WTC11 (cell line): ENCODE measurements around the gene SMAP1. TPM values are rescaled to one million over a fixed set of nuclear protein-coding genes. Genes with fewer than 3 reads are reported as not detected.

Experiments
- ATAC-seq: fragments of 200-7000 bp; cut with Tn5 transposase; 2 replicates; pipeline ENCODE4 v1.10.0; 2021; ENCODE audit warnings: mild to moderate bottlenecking, moderate library complexity
- CTCF ChIA-PET: fragments of 300-600 bp; sonication (Branson Sonifier 250); formaldehyde crosslinking; loops from one replicate; lab custom pipeline; 2021; ENCODE audit warnings: antibody characterized with exemption; lab: Charles Lee
- POLR2A ChIA-PET: fragments of 350-600 bp; sonication (Branson Sonifier 250); formaldehyde crosslinking; loops from one replicate; lab custom pipeline; 2021; ENCODE audit warnings: antibody characterized with exemption; lab: Charles Lee
- DNase-seq: peaks from one replicate; pipeline ENCODE4 v3.0.0; 2021; ENCODE audit warnings: low spot score
- H3K27ac Mint-ChIP-seq: 2 replicates; pipeline ENCODE4 v1.8.0; 2021; ENCODE audit warnings: mixed read lengths
- H3K27me3 Mint-ChIP-seq: 2 replicates; pipeline ENCODE4 v1.8.0; 2021; ENCODE audit warnings: low read depth, mild to moderate bottlenecking, moderate library complexity, mixed read lengths
- H3K36me3 Mint-ChIP-seq: 2 replicates; pipeline ENCODE4 v1.8.0; 2021; ENCODE audit warnings: mixed read lengths
- H3K4me1 Mint-ChIP-seq: 2 replicates; pipeline ENCODE4 v1.8.0; 2022; ENCODE audit warnings: mixed read lengths
- H3K4me3 Mint-ChIP-seq: 2 replicates; pipeline ENCODE4 v1.8.0; 2021; ENCODE audit warnings: mild to moderate bottlenecking, moderate library complexity, mixed read lengths
- H3K9me3 Mint-ChIP-seq: 2 replicates; pipeline ENCODE4 v1.8.0; 2021; ENCODE audit warnings: mixed read lengths
- ELF4 ChIP-seq: sonication (generic); formaldehyde crosslinking; IDR thresholded peaks from 2 replicates; pipeline ENCODE4 v1.8.1; 2022; ENCODE audit warnings: low read depth, mild to moderate bottlenecking, moderate library complexity, missing genetic modification reagents
- ESRRA ChIP-seq: sonication (generic); formaldehyde crosslinking; IDR thresholded peaks from 2 replicates; pipeline ENCODE4 v1.8.1; 2022; ENCODE audit warnings: mild to moderate bottlenecking, missing genetic modification reagents, borderline replicate concordance
- ETV6 ChIP-seq: sonication (generic); formaldehyde crosslinking; IDR thresholded peaks from 2 replicates; pipeline ENCODE4 v1.8.1; 2022; ENCODE audit warnings: mild to moderate bottlenecking, missing genetic modification reagents
- NFATC4 ChIP-seq: fragments of 250-450 bp; sonication (Bioruptor Pico); IDR thresholded peaks from 2 replicates; pipeline ENCODE4 v1.9.0; 2021; ENCODE audit warnings: mild to moderate bottlenecking
- SMAD3 ChIP-seq: sonication (generic); formaldehyde crosslinking; IDR thresholded peaks from 2 replicates; pipeline ENCODE4 v1.8.0; 2022; ENCODE audit warnings: missing genetic modification reagents, mild to moderate bottlenecking, borderline replicate concordance
- TCF7 ChIP-seq: sonication (generic); formaldehyde crosslinking; IDR thresholded peaks from 2 replicates; pipeline ENCODE4 v1.8.0; 2022; ENCODE audit warnings: mild to moderate bottlenecking, low read depth, missing genetic modification reagents, moderate library complexity
- TP53 ChIP-seq: sonication (generic); formaldehyde crosslinking; IDR thresholded peaks from 2 replicates; pipeline ENCODE4 v1.8.1; 2023; ENCODE audit warnings: mild to moderate bottlenecking, missing genetic modification reagents
- ZNF263 ChIP-seq: sonication (generic); formaldehyde crosslinking; IDR thresholded peaks from 2 replicates; pipeline ENCODE4 v1.8.1; 2022; ENCODE audit warnings: low read depth, mild to moderate bottlenecking, moderate library complexity, missing genetic modification reagents
- total RNA-seq: library from RNA; stranded (reverse); gene quantifications from 3 replicates; pipeline ENCODE4 v1.2.3, GENCODE V29; 2021
- TF ChIP-seq, protein P1 (sequence below): sonication (generic); formaldehyde crosslinking; IDR thresholded peaks from 2 replicates; pipeline ENCODE4 v1.8.0; 2023; ENCODE audit warnings: missing genetic modification reagents
- TF ChIP-seq, protein P2 (sequence below): sonication (generic); formaldehyde crosslinking; IDR thresholded peaks from 2 replicates; pipeline ENCODE4 v1.8.1; 2022; ENCODE audit warnings: low read depth, mild to moderate bottlenecking, moderate library complexity, missing genetic modification reagents, borderline replicate concordance
- TF ChIP-seq, protein P3 (sequence below): sonication (generic); formaldehyde crosslinking; IDR thresholded peaks from 2 replicates; pipeline ENCODE4 v1.8.1; 2022; ENCODE audit warnings: mild to moderate bottlenecking, moderate library complexity, missing genetic modification reagents
- TF ChIP-seq, protein P4 (sequence below): sonication (generic); formaldehyde crosslinking; IDR thresholded peaks from 2 replicates; pipeline ENCODE4 v1.8.1; 2023; ENCODE audit warnings: mild to moderate bottlenecking, moderate library complexity, missing genetic modification reagents
- TF ChIP-seq, protein P5 (sequence below): sonication (generic); formaldehyde crosslinking; IDR thresholded peaks from 2 replicates; pipeline ENCODE4 v1.8.1; 2022; ENCODE audit warnings: low read depth, missing genetic modification reagents, borderline replicate concordance
- TF ChIP-seq, protein P6 (sequence below): fragments of 250-450 bp; sonication (Bioruptor Pico); IDR thresholded peaks from 2 replicates; pipeline ENCODE4 v1.9.0; 2021; ENCODE audit warnings: mild to moderate bottlenecking, borderline replicate concordance
- TF ChIP-seq, protein P7 (sequence below): sonication (generic); formaldehyde crosslinking; IDR thresholded peaks from 2 replicates; pipeline ENCODE4 v1.8.1; 2023; ENCODE audit warnings: mild to moderate bottlenecking, missing genetic modification reagents, borderline replicate concordance
- TF ChIP-seq, protein P8 (sequence below): sonication (generic); formaldehyde crosslinking; IDR thresholded peaks from 2 replicates; pipeline ENCODE4 v1.8.0; 2023; ENCODE audit warnings: missing genetic modification reagents, mild to moderate bottlenecking, borderline replicate concordance

SMAP1 gene
- total RNA-seq, 1 experiment from 2014 or later: 29.0 TPM

DNA sequence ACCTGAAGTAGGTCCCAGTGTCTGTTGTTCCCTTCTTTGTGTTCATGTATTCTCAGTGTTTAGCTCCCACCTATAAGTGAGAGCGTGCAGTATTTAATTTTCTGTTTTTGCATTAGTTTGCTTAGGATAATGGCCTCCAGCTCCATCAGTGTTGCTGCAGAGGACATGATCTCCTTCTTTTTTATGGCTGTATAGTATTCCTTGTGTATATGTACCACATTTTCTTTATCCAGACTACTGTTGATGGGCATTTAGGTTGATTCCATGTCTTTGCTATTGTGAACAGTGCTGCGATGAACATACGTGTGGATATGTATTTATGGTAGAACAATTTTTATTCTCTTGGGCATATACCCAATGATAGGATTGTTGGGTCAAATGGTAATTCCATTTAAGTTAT is 163.7 kb downstream of the SMAP1 start:
- Mint-ChIP-seq H3K27ac (no peak overlapping the region), H3K4me1 (no peaks in the 10 kb centered on the region), H3K4me3 (no peak overlapping the region), H3K36me3 (peaks cover 7% of the 10 kb centered on the region; the same call in 1 of the 2 replicates), H3K27me3 (no peaks in the 10 kb centered on the region), H3K9me3 (peaks cover 11% of the 10 kb centered on the region)
- no peak for ATAC-seq
- POLR2A ChIA-PET: interaction anchor here (0.6 kb wide), 1 partner anchor 417 kb away, joined by 7 read pairs; no protein-coding TSS in a partner anchor
- DNase-seq: no peak
- CTCF ChIA-PET: no interaction called here
- TF ChIP-seq ETV6 (CRISPR knock-in tag) (no peak), ESRRA (CRISPR knock-in tag) (no peak), SMAD3 (CRISPR knock-in tag) (no peak), NFATC4 (no peak), TCF7 (no peak), ZNF263 (CRISPR knock-in tag) (no peak), TP53 (no peak), ELF4 (no peak)
- TF ChIP-seq, protein P1, sequence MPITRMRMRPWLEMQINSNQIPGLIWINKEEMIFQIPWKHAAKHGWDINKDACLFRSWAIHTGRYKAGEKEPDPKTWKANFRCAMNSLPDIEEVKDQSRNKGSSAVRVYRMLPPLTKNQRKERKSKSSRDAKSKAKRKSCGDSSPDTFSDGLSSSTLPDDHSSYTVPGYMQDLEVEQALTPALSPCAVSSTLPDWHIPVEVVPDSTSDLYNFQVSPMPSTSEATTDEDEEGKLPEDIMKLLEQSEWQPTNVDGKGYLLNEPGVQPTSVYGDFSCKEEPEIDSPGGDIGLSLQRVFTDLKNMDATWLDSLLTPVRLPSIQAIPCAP (CRISPR knock-in tag): no peak
- TF ChIP-seq, protein P2, sequence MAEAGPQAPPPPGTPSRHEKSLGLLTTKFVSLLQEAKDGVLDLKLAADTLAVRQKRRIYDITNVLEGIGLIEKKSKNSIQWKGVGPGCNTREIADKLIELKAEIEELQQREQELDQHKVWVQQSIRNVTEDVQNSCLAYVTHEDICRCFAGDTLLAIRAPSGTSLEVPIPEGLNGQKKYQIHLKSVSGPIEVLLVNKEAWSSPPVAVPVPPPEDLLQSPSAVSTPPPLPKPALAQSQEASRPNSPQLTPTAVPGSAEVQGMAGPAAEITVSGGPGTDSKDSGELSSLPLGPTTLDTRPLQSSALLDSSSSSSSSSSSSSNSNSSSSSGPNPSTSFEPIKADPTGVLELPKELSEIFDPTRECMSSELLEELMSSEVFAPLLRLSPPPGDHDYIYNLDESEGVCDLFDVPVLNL (CRISPR knock-in tag): no peak
- TF ChIP-seq, protein P3, sequence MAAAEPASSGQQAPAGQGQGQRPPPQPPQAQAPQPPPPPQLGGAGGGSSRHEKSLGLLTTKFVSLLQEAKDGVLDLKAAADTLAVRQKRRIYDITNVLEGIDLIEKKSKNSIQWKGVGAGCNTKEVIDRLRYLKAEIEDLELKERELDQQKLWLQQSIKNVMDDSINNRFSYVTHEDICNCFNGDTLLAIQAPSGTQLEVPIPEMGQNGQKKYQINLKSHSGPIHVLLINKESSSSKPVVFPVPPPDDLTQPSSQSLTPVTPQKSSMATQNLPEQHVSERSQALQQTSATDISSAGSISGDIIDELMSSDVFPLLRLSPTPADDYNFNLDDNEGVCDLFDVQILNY (CRISPR knock-in tag): no peak
- TF ChIP-seq, protein P4, sequence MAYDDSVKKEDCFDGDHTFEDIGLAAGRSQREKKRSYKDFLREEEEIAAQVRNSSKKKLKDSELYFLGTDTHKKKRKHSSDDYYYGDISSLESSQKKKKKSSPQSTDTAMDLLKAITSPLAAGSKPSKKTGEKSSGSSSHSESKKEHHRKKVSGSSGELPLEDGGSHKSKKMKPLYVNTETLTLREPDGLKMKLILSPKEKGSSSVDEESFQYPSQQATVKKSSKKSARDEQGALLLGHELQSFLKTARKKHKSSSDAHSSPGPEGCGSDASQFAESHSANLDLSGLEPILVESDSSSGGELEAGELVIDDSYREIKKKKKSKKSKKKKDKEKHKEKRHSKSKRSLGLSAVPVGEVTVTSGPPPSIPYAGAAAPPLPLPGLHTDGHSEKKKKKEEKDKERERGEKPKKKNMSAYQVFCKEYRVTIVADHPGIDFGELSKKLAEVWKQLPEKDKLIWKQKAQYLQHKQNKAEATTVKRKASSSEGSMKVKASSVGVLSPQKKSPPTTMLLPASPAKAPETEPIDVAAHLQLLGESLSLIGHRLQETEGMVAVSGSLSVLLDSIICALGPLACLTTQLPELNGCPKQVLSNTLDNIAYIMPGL: no peak
- TF ChIP-seq, protein P5, sequence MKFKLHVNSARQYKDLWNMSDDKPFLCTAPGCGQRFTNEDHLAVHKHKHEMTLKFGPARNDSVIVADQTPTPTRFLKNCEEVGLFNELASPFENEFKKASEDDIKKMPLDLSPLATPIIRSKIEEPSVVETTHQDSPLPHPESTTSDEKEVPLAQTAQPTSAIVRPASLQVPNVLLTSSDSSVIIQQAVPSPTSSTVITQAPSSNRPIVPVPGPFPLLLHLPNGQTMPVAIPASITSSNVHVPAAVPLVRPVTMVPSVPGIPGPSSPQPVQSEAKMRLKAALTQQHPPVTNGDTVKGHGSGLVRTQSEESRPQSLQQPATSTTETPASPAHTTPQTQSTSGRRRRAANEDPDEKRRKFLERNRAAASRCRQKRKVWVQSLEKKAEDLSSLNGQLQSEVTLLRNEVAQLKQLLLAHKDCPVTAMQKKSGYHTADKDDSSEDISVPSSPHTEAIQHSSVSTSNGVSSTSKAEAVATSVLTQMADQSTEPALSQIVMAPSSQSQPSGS (CRISPR knock-in tag): no peak
- TF ChIP-seq, protein P6, sequence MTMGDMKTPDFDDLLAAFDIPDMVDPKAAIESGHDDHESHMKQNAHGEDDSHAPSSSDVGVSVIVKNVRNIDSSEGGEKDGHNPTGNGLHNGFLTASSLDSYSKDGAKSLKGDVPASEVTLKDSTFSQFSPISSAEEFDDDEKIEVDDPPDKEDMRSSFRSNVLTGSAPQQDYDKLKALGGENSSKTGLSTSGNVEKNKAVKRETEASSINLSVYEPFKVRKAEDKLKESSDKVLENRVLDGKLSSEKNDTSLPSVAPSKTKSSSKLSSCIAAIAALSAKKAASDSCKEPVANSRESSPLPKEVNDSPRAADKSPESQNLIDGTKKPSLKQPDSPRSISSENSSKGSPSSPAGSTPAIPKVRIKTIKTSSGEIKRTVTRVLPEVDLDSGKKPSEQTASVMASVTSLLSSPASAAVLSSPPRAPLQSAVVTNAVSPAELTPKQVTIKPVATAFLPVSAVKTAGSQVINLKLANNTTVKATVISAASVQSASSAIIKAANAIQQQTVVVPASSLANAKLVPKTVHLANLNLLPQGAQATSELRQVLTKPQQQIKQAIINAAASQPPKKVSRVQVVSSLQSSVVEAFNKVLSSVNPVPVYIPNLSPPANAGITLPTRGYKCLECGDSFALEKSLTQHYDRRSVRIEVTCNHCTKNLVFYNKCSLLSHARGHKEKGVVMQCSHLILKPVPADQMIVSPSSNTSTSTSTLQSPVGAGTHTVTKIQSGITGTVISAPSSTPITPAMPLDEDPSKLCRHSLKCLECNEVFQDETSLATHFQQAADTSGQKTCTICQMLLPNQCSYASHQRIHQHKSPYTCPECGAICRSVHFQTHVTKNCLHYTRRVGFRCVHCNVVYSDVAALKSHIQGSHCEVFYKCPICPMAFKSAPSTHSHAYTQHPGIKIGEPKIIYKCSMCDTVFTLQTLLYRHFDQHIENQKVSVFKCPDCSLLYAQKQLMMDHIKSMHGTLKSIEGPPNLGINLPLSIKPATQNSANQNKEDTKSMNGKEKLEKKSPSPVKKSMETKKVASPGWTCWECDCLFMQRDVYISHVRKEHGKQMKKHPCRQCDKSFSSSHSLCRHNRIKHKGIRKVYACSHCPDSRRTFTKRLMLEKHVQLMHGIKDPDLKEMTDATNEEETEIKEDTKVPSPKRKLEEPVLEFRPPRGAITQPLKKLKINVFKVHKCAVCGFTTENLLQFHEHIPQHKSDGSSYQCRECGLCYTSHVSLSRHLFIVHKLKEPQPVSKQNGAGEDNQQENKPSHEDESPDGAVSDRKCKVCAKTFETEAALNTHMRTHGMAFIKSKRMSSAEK (CRISPR knock-in tag): no peak
- TF ChIP-seq, protein P7, sequence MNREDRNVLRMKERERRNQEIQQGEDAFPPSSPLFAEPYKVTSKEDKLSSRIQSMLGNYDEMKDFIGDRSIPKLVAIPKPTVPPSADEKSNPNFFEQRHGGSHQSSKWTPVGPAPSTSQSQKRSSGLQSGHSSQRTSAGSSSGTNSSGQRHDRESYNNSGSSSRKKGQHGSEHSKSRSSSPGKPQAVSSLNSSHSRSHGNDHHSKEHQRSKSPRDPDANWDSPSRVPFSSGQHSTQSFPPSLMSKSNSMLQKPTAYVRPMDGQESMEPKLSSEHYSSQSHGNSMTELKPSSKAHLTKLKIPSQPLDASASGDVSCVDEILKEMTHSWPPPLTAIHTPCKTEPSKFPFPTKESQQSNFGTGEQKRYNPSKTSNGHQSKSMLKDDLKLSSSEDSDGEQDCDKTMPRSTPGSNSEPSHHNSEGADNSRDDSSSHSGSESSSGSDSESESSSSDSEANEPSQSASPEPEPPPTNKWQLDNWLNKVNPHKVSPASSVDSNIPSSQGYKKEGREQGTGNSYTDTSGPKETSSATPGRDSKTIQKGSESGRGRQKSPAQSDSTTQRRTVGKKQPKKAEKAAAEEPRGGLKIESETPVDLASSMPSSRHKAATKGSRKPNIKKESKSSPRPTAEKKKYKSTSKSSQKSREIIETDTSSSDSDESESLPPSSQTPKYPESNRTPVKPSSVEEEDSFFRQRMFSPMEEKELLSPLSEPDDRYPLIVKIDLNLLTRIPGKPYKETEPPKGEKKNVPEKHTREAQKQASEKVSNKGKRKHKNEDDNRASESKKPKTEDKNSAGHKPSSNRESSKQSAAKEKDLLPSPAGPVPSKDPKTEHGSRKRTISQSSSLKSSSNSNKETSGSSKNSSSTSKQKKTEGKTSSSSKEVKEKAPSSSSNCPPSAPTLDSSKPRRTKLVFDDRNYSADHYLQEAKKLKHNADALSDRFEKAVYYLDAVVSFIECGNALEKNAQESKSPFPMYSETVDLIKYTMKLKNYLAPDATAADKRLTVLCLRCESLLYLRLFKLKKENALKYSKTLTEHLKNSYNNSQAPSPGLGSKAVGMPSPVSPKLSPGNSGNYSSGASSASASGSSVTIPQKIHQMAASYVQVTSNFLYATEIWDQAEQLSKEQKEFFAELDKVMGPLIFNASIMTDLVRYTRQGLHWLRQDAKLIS (CRISPR knock-in tag): no peak
- TF ChIP-seq, protein P8, sequence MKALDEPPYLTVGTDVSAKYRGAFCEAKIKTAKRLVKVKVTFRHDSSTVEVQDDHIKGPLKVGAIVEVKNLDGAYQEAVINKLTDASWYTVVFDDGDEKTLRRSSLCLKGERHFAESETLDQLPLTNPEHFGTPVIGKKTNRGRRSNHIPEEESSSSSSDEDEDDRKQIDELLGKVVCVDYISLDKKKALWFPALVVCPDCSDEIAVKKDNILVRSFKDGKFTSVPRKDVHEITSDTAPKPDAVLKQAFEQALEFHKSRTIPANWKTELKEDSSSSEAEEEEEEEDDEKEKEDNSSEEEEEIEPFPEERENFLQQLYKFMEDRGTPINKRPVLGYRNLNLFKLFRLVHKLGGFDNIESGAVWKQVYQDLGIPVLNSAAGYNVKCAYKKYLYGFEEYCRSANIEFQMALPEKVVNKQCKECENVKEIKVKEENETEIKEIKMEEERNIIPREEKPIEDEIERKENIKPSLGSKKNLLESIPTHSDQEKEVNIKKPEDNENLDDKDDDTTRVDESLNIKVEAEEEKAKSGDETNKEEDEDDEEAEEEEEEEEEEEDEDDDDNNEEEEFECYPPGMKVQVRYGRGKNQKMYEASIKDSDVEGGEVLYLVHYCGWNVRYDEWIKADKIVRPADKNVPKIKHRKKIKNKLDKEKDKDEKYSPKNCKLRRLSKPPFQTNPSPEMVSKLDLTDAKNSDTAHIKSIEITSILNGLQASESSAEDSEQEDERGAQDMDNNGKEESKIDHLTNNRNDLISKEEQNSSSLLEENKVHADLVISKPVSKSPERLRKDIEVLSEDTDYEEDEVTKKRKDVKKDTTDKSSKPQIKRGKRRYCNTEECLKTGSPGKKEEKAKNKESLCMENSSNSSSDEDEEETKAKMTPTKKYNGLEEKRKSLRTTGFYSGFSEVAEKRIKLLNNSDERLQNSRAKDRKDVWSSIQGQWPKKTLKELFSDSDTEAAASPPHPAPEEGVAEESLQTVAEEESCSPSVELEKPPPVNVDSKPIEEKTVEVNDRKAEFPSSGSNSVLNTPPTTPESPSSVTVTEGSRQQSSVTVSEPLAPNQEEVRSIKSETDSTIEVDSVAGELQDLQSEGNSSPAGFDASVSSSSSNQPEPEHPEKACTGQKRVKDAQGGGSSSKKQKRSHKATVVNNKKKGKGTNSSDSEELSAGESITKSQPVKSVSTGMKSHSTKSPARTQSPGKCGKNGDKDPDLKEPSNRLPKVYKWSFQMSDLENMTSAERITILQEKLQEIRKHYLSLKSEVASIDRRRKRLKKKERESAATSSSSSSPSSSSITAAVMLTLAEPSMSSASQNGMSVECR (CRISPR knock-in tag): no peak
